ENCODE results near the gene PC. TPM values are rescaled to one million over a fixed set of nuclear protein-coding genes. Genes with fewer than 3 reads are reported as not detected.

PC gene
- polyA plus RNA-seq, 1 of the 3 experiments (the other 2 are of a cell fraction): 9.7 TPM

- peaks cover 0 to 2% of the 10 kb centered on the region in 2 experiments for H3K36me3 ChIP-seq (replicated peaks in 1 of 2; ENCODE audit: control insufficient read depth in 1 of 2, insufficient read depth in 2 of 2, low read length in 1 of 2)
These were observed 95.6 kb downstream of the PC start for GRCh38 chr11:66862559-66863037.

More at GRCh38 chr11:66862559-66863037, 95.6 kb downstream of the PC start:
- Histone ChIP-seq H3K27ac (ENCODE audit: low read depth in 2 of 2, low read length in 1 of 2) (no peak overlapping the region), H3K9me2 (no peaks in the 10 kb centered on the region), H3K4me3 (ENCODE audit: low read depth in 2 of 2, low read length in 1 of 2) (no peak overlapping the region), H3K9ac (no peak overlapping the region), H3K4me1 (ENCODE audit: control insufficient read depth in 1 of 2, insufficient read depth in 2 of 2, low read depth in 1 of 2, low read length in 1 of 2) (peaks cover 0 to 2% of the 10 kb centered on the region in 2 experiments; a peak in 2 of 4 replicates), H3K27me3 (ENCODE audit: insufficient read depth) (no peaks in the 10 kb centered on the region), H3K4me2 (no peak overlapping the region), H3K79me2 (ENCODE audit: insufficient read depth) (peaks cover 9% of the 10 kb centered on the region), H4K20me1 (ENCODE audit: insufficient read depth) (no peaks in the 10 kb centered on the region), H3K9me3 (no peaks in the 10 kb centered on the region), H2AFZ (ENCODE audit: low read depth) (no peak overlapping the region), H3F3A (replicated peaks; ENCODE audit: insufficient read depth) (no peaks in the 10 kb centered on the region)
- DNase-seq: no peak
- POLR2A ChIA-PET: interaction anchor here (1.0 kb wide), 1 partner anchor 19 kb away, joined by 3 read pairs; the partner anchor contains the start of gene RCE1
- 100% methylated on average over 7 of the region's 11 CpGs for WGBS (ENCODE audit: low lambda C conversion rate)
- no peak for TF ChIP-seq EZH2phosphoT487 (IDR thresholded peaks at IDR 0.05; ENCODE audit: borderline replicate concordance, low read depth)
- TF ChIP-seq CHD2 (IDR thresholded peaks at IDR 0.05; ENCODE audit: low read length, partially characterized antibody): no peak
- no peak for TF ChIP-seq POLR2AphosphoS5 (IDR thresholded peaks at IDR 0.05; ENCODE audit: low read depth, low read length)
- TF ChIP-seq TEAD4 (IDR thresholded peaks at IDR 0.05; ENCODE audit: borderline replicate concordance, insufficient read depth): no peak
- TF ChIP-seq NRF1 (IDR thresholded peaks at IDR 0.05; ENCODE audit: low read depth, low read length): no peak
- TF ChIP-seq, protein P1, sequence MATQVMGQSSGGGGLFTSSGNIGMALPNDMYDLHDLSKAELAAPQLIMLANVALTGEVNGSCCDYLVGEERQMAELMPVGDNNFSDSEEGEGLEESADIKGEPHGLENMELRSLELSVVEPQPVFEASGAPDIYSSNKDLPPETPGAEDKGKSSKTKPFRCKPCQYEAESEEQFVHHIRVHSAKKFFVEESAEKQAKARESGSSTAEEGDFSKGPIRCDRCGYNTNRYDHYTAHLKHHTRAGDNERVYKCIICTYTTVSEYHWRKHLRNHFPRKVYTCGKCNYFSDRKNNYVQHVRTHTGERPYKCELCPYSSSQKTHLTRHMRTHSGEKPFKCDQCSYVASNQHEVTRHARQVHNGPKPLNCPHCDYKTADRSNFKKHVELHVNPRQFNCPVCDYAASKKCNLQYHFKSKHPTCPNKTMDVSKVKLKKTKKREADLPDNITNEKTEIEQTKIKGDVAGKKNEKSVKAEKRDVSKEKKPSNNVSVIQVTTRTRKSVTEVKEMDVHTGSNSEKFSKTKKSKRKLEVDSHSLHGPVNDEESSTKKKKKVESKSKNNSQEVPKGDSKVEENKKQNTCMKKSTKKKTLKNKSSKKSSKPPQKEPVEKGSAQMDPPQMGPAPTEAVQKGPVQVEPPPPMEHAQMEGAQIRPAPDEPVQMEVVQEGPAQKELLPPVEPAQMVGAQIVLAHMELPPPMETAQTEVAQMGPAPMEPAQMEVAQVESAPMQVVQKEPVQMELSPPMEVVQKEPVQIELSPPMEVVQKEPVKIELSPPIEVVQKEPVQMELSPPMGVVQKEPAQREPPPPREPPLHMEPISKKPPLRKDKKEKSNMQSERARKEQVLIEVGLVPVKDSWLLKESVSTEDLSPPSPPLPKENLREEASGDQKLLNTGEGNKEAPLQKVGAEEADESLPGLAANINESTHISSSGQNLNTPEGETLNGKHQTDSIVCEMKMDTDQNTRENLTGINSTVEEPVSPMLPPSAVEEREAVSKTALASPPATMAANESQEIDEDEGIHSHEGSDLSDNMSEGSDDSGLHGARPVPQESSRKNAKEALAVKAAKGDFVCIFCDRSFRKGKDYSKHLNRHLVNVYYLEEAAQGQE (IDR thresholded peaks at IDR 0.05; ENCODE audit: low read depth, low read length): no peak
- TF ChIP-seq GATA2 (CRISPR knock-in tag; IDR thresholded peaks at IDR 0.05): no peak
- TF ChIP-seq FOSL2 (IDR thresholded peaks at IDR 0.05; ENCODE audit: borderline replicate concordance, low read depth): no peak
- TF ChIP-seq SMC3 (IDR thresholded peaks at IDR 0.05; ENCODE audit: low read depth, low read length): no peak
- TF ChIP-seq, protein P2, sequence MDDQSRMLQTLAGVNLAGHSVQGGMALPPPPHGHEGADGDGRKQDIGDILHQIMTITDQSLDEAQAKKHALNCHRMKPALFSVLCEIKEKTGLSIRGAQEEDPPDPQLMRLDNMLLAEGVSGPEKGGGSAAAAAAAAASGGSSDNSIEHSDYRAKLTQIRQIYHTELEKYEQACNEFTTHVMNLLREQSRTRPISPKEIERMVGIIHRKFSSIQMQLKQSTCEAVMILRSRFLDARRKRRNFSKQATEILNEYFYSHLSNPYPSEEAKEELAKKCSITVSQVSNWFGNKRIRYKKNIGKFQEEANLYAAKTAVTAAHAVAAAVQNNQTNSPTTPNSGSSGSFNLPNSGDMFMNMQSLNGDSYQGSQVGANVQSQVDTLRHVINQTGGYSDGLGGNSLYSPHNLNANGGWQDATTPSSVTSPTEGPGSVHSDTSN (IDR thresholded peaks at IDR 0.05): no peak
- no peak for TF ChIP-seq MEF2A (IDR thresholded peaks at IDR 0.05; ENCODE audit: borderline replicate concordance, low read depth)
- no peak for TF ChIP-seq NFIC (IDR thresholded peaks at IDR 0.05; ENCODE audit: borderline replicate concordance)
- TF ChIP-seq, protein P3, sequence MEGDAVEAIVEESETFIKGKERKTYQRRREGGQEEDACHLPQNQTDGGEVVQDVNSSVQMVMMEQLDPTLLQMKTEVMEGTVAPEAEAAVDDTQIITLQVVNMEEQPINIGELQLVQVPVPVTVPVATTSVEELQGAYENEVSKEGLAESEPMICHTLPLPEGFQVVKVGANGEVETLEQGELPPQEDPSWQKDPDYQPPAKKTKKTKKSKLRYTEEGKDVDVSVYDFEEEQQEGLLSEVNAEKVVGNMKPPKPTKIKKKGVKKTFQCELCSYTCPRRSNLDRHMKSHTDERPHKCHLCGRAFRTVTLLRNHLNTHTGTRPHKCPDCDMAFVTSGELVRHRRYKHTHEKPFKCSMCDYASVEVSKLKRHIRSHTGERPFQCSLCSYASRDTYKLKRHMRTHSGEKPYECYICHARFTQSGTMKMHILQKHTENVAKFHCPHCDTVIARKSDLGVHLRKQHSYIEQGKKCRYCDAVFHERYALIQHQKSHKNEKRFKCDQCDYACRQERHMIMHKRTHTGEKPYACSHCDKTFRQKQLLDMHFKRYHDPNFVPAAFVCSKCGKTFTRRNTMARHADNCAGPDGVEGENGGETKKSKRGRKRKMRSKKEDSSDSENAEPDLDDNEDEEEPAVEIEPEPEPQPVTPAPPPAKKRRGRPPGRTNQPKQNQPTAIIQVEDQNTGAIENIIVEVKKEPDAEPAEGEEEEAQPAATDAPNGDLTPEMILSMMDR (IDR thresholded peaks at IDR 0.05): no peak
- TF ChIP-seq FOXJ3 (CRISPR knock-in tag; IDR thresholded peaks at IDR 0.05): no peak
- no peak for TF ChIP-seq RFX5 (IDR thresholded peaks at IDR 0.05; ENCODE audit: low read length)
- no peak for TF ChIP-seq EP300 (IDR thresholded peaks at IDR 0.05; ENCODE audit: borderline replicate concordance in 1 of 2, low read depth in 1 of 2, low read length in 1 of 2)
- no peak for TF ChIP-seq USF1 (IDR thresholded peaks at IDR 0.05; ENCODE audit: borderline replicate concordance, low read depth)
- no peak for TF ChIP-seq SIN3A (IDR thresholded peaks at IDR 0.05; ENCODE audit: borderline replicate concordance, low read depth, low read length)
- TF ChIP-seq GABPA (IDR thresholded peaks at IDR 0.05; ENCODE audit: low read depth): no peak
- CTCF ChIA-PET: interaction anchor here (2.2 kb wide), 1 partner anchor 20 kb away, joined by 9 read pairs; no protein-coding TSS in a partner anchor

Data from SK-N-SH (cell line).